HepG2 (cell line): ENCODE results near the gene ARL6. TPM values are rescaled to one million over a fixed set of nuclear protein-coding genes. Genes with fewer than 3 reads are reported as not detected.

Experiments
- ATF2 ChIP-seq: sonication (generic); formaldehyde crosslinking; IDR thresholded peaks from 2 replicates; pipeline ENCODE4 v1.4.0; 2020; ENCODE audit warnings: missing genetic modification reagents
- ATRX ChIP-seq: sonication (generic); formaldehyde crosslinking; IDR thresholded peaks from 2 replicates; pipeline ENCODE4 v1.4.0; 2020; ENCODE audit warnings: missing genetic modification reagents, borderline replicate concordance
- CERS6 ChIP-seq: sonication (generic); formaldehyde crosslinking; IDR thresholded peaks from 2 replicates; pipeline ENCODE4 v1.5.0; 2020; ENCODE audit warnings: missing genetic modification reagents
- GMEB1 ChIP-seq: sonication (generic); formaldehyde crosslinking; IDR thresholded peaks from 2 replicates; pipeline ENCODE4 v1.5.1; 2020; ENCODE audit warnings: missing genetic modification reagents, mild to moderate bottlenecking, borderline replicate concordance
- MAF1 ChIP-seq: sonication (generic); formaldehyde crosslinking; IDR thresholded peaks from 2 replicates; pipeline ENCODE4 v1.5.0; 2020; ENCODE audit warnings: missing genetic modification reagents, borderline replicate concordance
- MYNN ChIP-seq: sonication (generic); formaldehyde crosslinking; IDR thresholded peaks from 2 replicates; pipeline ENCODE4 v1.4.0; 2020; ENCODE audit warnings: mild to moderate bottlenecking, low read depth, missing genetic modification reagents
- NFE2 ChIP-seq: sonication (generic); formaldehyde crosslinking; IDR thresholded peaks from 2 replicates; pipeline ENCODE4 v1.4.0; 2020; ENCODE audit warnings: missing genetic modification reagents
- NFIB ChIP-seq: sonication (generic); formaldehyde crosslinking; IDR thresholded peaks from 2 replicates; pipeline ENCODE4 v1.9.0; 2021; ENCODE audit warnings: missing genetic modification reagents, mild to moderate bottlenecking, borderline replicate concordance
- RARA ChIP-seq: IDR thresholded peaks from 2 replicates; pipeline ENCODE4 v1.6.1; 2016; ENCODE audit warnings: missing genetic modification reagents, missing compliant biosample characterization
- SMAD1 ChIP-seq: sonication (generic); formaldehyde crosslinking; IDR thresholded peaks from 2 replicates; pipeline ENCODE4 v1.4.0; 2020; ENCODE audit warnings: missing genetic modification reagents, low read depth, mild to moderate bottlenecking, borderline replicate concordance
- SMC3 ChIP-seq: IDR thresholded peaks from 2 replicates; pipeline ENCODE4 v1.6.1; 2011; ENCODE audit warnings: low read length, improper control_type of control experiment
- SRSF4 ChIP-seq: fragments of 200-400 bp; formaldehyde crosslinking; IDR thresholded peaks from one replicate; pipeline ENCODE4 v1.6.1; 2018; ENCODE audit warnings: mild to moderate bottlenecking, low read depth, low read length, moderate library complexity; ENCODE audit not compliant: poor library complexity, severe bottlenecking
- TBP ChIP-seq: sonication (generic); formaldehyde crosslinking; IDR thresholded peaks from 2 replicates; pipeline ENCODE4 v1.5.0; 2020; ENCODE audit warnings: missing genetic modification reagents
- TOPORS ChIP-seq: sonication (generic); formaldehyde crosslinking; IDR thresholded peaks from 2 replicates; pipeline ENCODE4 v1.8.0; 2023; ENCODE audit warnings: mild to moderate bottlenecking, missing genetic modification reagents
- ZFP1 ChIP-seq: IDR thresholded peaks from 2 replicates; pipeline ENCODE4 v1.6.1; 2016
- ZFP90 ChIP-seq: sonication (generic); formaldehyde crosslinking; IDR thresholded peaks from 2 replicates; pipeline ENCODE4 v1.8.0; 2022; ENCODE audit warnings: missing genetic modification reagents, mild to moderate bottlenecking, inconsistent platforms, borderline replicate concordance
- ZNF136 ChIP-seq: sonication (generic); formaldehyde crosslinking; IDR thresholded peaks from 2 replicates; pipeline ENCODE4 v1.8.1; 2022; ENCODE audit warnings: low read depth, mild to moderate bottlenecking, moderate library complexity, missing genetic modification reagents
- ZNF224 ChIP-seq: sonication (generic); formaldehyde crosslinking; IDR thresholded peaks from 2 replicates; pipeline ENCODE4 v1.5.0; 2020; ENCODE audit warnings: mild to moderate bottlenecking, missing genetic modification reagents
- ZNF580 ChIP-seq: IDR thresholded peaks from 2 replicates; pipeline ENCODE4 v1.6.1; 2016; ENCODE audit warnings: low read depth, borderline replicate concordance
- ZNF589 ChIP-seq: sonication (generic); formaldehyde crosslinking; conservative IDR thresholded peaks from 2 replicates; pipeline ENCODE4 v1.8.0; 2022; ENCODE audit warnings: mild to moderate bottlenecking, moderate library complexity, missing genetic modification reagents
- ZNF670 ChIP-seq: sonication (generic); formaldehyde crosslinking; IDR thresholded peaks from 2 replicates; pipeline ENCODE4 v1.8.0; 2022; ENCODE audit warnings: mild to moderate bottlenecking, missing genetic modification reagents, borderline replicate concordance
- ZZZ3 ChIP-seq: sonication (generic); formaldehyde crosslinking; IDR thresholded peaks from 2 replicates; pipeline ENCODE4 v1.4.0; 2020; ENCODE audit warnings: missing genetic modification reagents, mild to moderate bottlenecking, borderline replicate concordance
- polyA plus RNA-seq, 8 experiments: library from polyadenylated mRNA; depleted of rRNA in 3 of 8; stranded (reverse) in 7 of 8; unstranded in 1 of 8; fragments of >200 nt; fragmentation: Illumina TruSeq in 4 of 8; extraction: Trizol in 4 of 8; gene quantifications; 2 replicates each; pipeline versions ENCODE4 v1.2.1 to v1.2.3, GENCODE V29; 2011 to 2016; ENCODE audit warnings: low read depth in 4 of 8, missing spikeins in 1 of 8, mixed read lengths in 1 of 8; ENCODE audit not compliant: insufficient read depth in 1 of 8
- total RNA-seq, 5 experiments: library from RNA; depleted of rRNA; stranded (reverse); fragments of >200 nt; fragmentation: Illumina TruSeq; extraction: Trizol; gene quantifications; 2 replicates each; pipeline ENCODE4 v1.2.3, GENCODE V29; 2016; ENCODE audit warnings: low read depth in 1 of 5

ARL6 gene
- total and polyA plus RNA-seq, 2 of the 13 experiments (the other 11 are each of a cell fraction or from before 2014, with no cell fraction given), result 1.3 to 3.7 TPM

GRCh38 chr3:97764407-97765238 lies at the start of gene ARL6 (continued):
- no peak for TF ChIP-seq SMC3
- peak; percentile 71; the same call in 1 of the 2 replicates for TF ChIP-seq ZNF580 (CRISPR knock-in tag)
- TF ChIP-seq SMAD1 (CRISPR knock-in tag), result no peak
- TF ChIP-seq MAF1 (CRISPR knock-in tag), result peak; percentile 40; the same call in 1 of the 2 replicates
- TF ChIP-seq ZFP90, result peak; percentile 81
- TF ChIP-seq ZZZ3 (CRISPR knock-in tag), result 0 out of 2 replicates have a peak, but pooled peaks have one; percentile 43
- no peak for TF ChIP-seq RARA (CRISPR knock-in tag)
- TF ChIP-seq ATF2 (CRISPR knock-in tag), result peak; percentile 22; the same call in 1 of the 2 replicates
- TF ChIP-seq MYNN (CRISPR knock-in tag), result no peak
- no peak for TF ChIP-seq NFIB (CRISPR knock-in tag)
- peak; percentile 26; the same call in 1 of the 2 replicates for TF ChIP-seq ZNF136 (CRISPR knock-in tag)
- no peak for TF ChIP-seq ZNF589 (CRISPR knock-in tag)
- TF ChIP-seq CERS6 (CRISPR knock-in tag), result no peak
- TF ChIP-seq ZFP1 (CRISPR knock-in tag), result no peak
- TF ChIP-seq TOPORS (CRISPR knock-in tag), result no peak
- TF ChIP-seq GMEB1 (CRISPR knock-in tag), result peak; percentile 91
- TF ChIP-seq SRSF4, result no peak
- TF ChIP-seq ZNF224 (CRISPR knock-in tag), result 0 out of 2 replicates have a peak, but pooled peaks have one; percentile 48
- TF ChIP-seq ATRX (CRISPR knock-in tag), result no peak
- TF ChIP-seq NFE2 (CRISPR knock-in tag), result no peak
- TF ChIP-seq TBP (CRISPR knock-in tag), result no peak
- TF ChIP-seq ZNF670 (CRISPR knock-in tag), result no peak; the same call in 1 of the 2 replicates
